GM12801 (cell line): ENCODE data around the gene DBF4B.

Source experiments
- TF ChIP-seq, protein P1 (sequence below): IDR thresholded peaks from one replicate; pipeline ENCODE4 v1.5.1; 2011; ENCODE audit warnings: control low read depth; ENCODE audit not compliant: insufficient read length; ENCODE audit errors: extremely low read depth

The DBF4B gene

DNA sequence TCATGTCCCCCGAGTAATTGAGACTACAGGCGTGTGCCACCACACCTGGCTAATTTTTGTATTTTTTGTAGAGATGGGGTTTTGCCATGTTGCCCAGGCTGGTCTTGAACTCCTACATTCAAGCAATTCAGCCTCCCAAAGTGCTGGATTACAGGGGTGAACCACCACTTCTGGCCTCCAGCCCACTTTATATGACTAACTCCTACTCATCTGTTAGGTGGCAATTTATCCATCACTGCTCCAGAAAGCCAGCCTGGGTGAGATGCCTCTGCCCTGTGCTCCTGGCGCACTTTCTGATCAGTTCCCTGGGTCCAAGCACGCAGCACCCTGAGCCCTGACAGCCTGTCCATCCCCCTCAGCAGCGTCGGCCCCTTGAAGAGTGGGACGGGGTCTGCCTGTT, 79.7 kb downstream of the DBF4B start:
- TF ChIP-seq, protein P1, sequence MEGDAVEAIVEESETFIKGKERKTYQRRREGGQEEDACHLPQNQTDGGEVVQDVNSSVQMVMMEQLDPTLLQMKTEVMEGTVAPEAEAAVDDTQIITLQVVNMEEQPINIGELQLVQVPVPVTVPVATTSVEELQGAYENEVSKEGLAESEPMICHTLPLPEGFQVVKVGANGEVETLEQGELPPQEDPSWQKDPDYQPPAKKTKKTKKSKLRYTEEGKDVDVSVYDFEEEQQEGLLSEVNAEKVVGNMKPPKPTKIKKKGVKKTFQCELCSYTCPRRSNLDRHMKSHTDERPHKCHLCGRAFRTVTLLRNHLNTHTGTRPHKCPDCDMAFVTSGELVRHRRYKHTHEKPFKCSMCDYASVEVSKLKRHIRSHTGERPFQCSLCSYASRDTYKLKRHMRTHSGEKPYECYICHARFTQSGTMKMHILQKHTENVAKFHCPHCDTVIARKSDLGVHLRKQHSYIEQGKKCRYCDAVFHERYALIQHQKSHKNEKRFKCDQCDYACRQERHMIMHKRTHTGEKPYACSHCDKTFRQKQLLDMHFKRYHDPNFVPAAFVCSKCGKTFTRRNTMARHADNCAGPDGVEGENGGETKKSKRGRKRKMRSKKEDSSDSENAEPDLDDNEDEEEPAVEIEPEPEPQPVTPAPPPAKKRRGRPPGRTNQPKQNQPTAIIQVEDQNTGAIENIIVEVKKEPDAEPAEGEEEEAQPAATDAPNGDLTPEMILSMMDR = no peak

DNA sequence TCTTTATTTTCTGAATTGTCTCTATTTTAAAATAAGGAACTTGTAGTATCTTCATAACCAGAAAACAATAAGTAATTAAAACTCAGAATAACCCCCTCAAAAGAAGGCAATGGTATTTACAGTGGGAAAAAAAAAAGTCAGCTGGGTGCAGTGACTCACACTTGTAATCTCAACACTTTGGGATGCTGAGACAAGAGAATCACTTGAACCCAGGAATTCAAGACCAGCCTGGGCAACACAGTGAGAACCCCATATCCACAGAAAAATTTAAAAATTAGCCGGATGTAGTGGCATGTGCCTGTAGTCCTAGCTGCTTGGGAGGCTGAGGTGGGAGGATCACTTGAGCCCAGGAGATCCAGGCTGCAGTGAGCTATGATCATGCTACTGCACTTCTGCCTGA, 83.8 kb downstream of the DBF4B start:
- TF ChIP-seq, protein P1 = no peak

DNA sequence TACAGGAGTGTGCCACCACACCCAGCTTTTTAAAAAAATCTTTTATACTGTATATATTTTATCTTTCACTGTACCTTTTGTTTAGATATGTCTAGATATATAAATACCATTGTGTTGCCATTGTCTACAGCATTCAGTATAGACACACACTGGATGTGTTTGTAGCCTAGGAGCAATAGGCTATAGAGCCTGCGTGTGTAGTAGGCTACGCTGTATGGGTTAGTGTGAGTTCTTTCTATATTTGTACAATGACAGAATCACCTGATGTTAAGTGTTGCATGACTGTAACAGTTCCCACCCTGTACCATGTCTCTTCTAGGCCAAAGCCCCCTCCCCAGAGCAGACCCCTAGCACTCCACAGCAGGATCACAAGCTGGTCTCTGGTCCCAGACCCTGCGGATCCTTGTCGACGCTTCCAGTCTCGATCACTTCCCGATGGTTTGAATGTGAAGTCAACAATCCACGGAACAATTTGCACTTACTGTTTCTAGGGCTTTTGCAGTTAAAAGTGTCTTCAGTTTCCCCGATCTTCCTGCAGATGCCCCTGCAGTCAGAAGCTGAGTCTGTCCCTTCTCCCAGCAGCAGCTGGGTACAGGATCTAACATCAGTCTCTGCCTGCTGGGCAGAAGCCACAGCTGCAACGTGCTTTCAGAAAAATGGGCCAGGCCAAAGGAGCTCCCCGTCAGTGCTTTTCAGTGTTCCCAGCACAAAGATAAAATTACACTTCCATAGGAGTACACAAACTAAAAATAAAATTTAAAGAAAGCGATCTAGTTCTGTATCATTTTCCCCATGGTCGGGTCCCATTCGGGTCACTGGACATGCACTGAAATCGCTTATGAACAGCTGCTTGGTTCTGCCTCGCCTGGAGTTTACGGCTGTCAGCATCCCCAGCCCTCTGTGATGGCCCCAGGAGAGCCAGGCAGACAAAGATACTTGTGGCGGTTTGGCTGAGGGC, 85.7 kb downstream of the DBF4B start:
- TF ChIP-seq, protein P1 = no peak

DNA sequence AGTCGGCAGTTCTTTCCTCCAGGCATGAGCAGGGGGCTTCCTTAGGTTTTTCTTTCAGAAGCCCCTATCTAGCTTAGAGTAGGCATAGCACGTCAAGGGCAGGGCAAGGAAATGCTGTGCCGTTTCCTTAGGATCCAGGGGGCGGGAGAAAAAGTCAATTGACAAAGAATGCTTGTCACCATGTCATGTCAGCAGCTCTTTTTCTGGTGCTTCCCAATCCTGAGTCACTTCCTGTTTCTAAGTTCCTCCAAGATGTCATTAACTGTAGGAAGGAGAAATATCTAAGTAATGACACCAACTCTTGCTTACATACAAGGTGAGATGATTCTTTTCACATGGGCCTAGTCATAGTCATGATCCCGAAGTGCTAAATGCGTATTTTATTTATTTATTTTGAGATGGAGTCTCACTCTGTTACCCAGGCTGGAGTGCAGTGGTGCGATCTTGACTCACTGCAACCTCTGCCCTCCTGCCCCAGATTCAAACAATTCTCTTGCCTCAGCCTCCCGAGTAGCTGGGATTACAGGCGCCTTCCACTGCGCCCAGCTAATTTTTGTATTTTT, 86.5 kb downstream of the DBF4B start:
- TF ChIP-seq, protein P1 = no peak

DNA sequence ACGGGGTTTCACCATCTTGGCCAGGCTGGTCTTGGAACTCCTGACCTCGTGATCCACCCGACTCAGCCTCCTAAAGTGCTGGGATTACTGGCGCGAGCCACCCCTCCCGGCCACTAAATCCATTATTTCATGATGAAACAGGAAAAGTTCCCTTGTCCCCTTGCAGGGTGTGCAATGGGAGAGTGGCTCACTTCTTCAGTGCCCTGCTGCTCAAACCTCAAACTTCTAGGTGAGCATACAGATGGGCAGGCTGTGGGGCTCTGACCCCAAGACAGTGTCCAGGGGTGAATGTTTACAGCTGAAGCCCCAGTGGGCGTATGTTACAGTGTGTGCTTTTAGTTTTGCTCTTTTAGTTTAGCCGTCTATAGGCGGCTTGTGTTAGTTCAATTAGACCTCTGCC, 87.0 kb downstream of the DBF4B start:
- TF ChIP-seq, protein P1 = no peak

DNA sequence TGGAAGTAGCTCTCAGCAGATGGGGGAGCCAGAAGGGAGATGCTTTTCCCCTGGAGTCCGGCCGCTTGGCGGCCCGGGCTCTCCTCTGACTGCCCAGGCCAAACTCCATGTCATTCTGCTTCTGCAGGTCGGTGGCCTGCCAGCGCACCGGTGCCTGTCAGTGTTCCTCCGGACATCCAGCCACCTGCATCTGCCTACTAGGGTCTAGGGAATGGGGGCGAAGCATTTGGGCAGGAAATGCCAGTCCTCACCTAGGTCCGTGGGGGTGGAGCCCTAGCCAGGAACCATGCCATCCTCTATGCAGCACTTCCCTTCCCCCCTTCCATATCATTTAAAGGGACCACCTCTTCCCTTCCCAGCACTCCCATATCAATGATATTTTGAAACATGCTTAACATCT, 87.5 kb downstream of the DBF4B start:
- TF ChIP-seq, protein P1 = no peak

DNA sequence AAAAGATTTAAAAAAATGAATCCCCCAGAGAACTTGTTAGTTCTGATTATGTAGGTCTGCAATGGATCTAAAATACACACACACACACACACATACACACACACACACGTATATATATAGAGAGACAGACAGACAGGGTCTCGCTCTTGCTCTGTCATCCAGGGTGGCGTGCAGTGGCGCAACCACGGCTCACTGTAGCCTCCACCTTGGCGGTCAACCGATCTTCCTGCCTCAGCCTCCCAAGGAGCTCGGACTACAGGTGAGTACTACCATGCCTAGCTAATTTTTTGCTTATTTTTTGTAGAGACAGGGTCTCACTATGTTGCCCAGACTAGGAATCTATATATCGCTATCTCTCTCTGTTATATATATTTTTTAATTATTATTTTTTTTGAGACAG, 88.3 kb downstream of the DBF4B start:
- TF ChIP-seq, protein P1 = no peak
